ENCODE results near the gene KRT86.
"Not testable (repeated sequence)": the region's sequence is repeated elsewhere in the genome, so short reads cannot be mapped to it uniquely, and the experiment has no call there.

Gene KRT86

GRCh38 chr12:52310622-52311284 is 36.3 kb downstream of the KRT86 start:
- in situ Hi-C loops (cut with MboI; ENCODE audit: low sequenced_read_pairs): no loop called here

- in situ Hi-C loops (cut with MboI; ENCODE audit: low sequenced_read_pairs): no loop called here
These were observed 36.8 kb downstream of the KRT86 start for GRCh38 chr12:52311285-52311648.

- in situ Hi-C loops (cut with MboI; ENCODE audit: low sequenced_read_pairs): no loop called here
These were observed 37.6 kb downstream of the KRT86 start for GRCh38 chr12:52312086-52312485.

GRCh38 chr12:52313461-52313860 is 39.0 kb downstream of the KRT86 start:
- in situ Hi-C loops (cut with MboI; ENCODE audit: low sequenced_read_pairs): no loop called here

GRCh38 chr12:52313926-52314325 is 39.5 kb downstream of the KRT86 start:
- in situ Hi-C loops (cut with MboI; ENCODE audit: low sequenced_read_pairs): no loop called here

GRCh38 chr12:52314511-52314910 is 40.1 kb downstream of the KRT86 start:
- in situ Hi-C loops (cut with MboI; ENCODE audit: low sequenced_read_pairs): no loop called here

GRCh38 chr12:52315721-52316120 is 41.3 kb downstream of the KRT86 start:
- in situ Hi-C loops (cut with MboI; ENCODE audit: low sequenced_read_pairs): not testable (repeated sequence)

- in situ Hi-C loops (cut with MboI; ENCODE audit: low sequenced_read_pairs): no loop called here
These were observed 41.8 kb downstream of the KRT86 start for GRCh38 chr12:52316290-52316689.

GRCh38 chr12:52316701-52317100 is 42.3 kb downstream of the KRT86 start:
- in situ Hi-C loops (cut with MboI; ENCODE audit: low sequenced_read_pairs): no loop called here

- in situ Hi-C loops (cut with MboI; ENCODE audit: low sequenced_read_pairs): no loop called here
These were observed 43.1 kb downstream of the KRT86 start for GRCh38 chr12:52317468-52318052.

- in situ Hi-C loops (cut with MboI; ENCODE audit: low sequenced_read_pairs): no loop called here
These were observed 44.0 kb downstream of the KRT86 start for GRCh38 chr12:52318241-52318990.

GRCh38 chr12:52319097-52319496 is 44.7 kb downstream of the KRT86 start:
- in situ Hi-C loops (cut with MboI; ENCODE audit: low sequenced_read_pairs): no loop called here

- in situ Hi-C loops (cut with MboI; ENCODE audit: low sequenced_read_pairs): no loop called here
These were observed 46.4 kb downstream of the KRT86 start, which contains the start of gene KRT83 for GRCh38 chr12:52320784-52321400. Gene KRT83 (minus strand): TSS chr12:52321398. CDS start chr12:52321335, 63 bp downstream.

GRCh38 chr12:52321418-52321817 is 47.0 kb downstream of the KRT86 start:
- in situ Hi-C loops (cut with MboI; ENCODE audit: low sequenced_read_pairs): no loop called here

- in situ Hi-C loops (cut with MboI; ENCODE audit: low sequenced_read_pairs): no loop called here
These were observed 47.6 kb downstream of the KRT86 start for GRCh38 chr12:52322069-52322468.

- in situ Hi-C loops (cut with MboI; ENCODE audit: low sequenced_read_pairs): no loop called here
These were observed 48.6 kb downstream of the KRT86 start for GRCh38 chr12:52323001-52323400.

- in situ Hi-C loops (cut with MboI; ENCODE audit: low sequenced_read_pairs): no loop called here
These were observed 49.1 kb downstream of the KRT86 start for GRCh38 chr12:52323416-52324152.

GRCh38 chr12:52324153-52324444 is 49.7 kb downstream of the KRT86 start:
- in situ Hi-C loops (cut with MboI; ENCODE audit: low sequenced_read_pairs): no loop called here

GRCh38 chr12:52327052-52327829 is 52.8 kb downstream of the KRT86 start:
- in situ Hi-C loops (cut with MboI; ENCODE audit: low sequenced_read_pairs): no loop called here

- in situ Hi-C loops (cut with MboI; ENCODE audit: low sequenced_read_pairs): no loop called here
These were observed 53.5 kb downstream of the KRT86 start for GRCh38 chr12:52327830-52328500.

All from HL-60/S4 treated with retinoic acid at 250 ng/mL for 4 days and 3 days (cell line).